ENCODE data around the gene RSRC1. TPM values are rescaled to one million over a fixed set of nuclear protein-coding genes. Genes with fewer than 3 reads are reported as not detected.

The RSRC1 gene
- total RNA-seq, 2 experiments from 2014 or later = 76.3 to 78.1 TPM

- no peaks in the 10 kb centered on the region for H3K9me2 ChIP-seq (ENCODE audit: insufficient read depth, low read length)
- H3K4me2 ChIP-seq (ENCODE audit: low read length) = no peak overlapping the region
- no TSS peak for BruUV-seq (replicated peaks)
- no peak for DNase-seq (ENCODE audit: low spot score)
- peaks cover 4% of the 10 kb centered on the region; the same call in 1 of the 2 replicates for H3K79me2 ChIP-seq (ENCODE audit: insufficient read depth, low read depth, low read length)
- ChIA-PET POLR2A (interaction anchor here (1.0 kb wide), 1 partner anchor 16 kb away, joined by 3 read pairs; no protein-coding TSS in a partner anchor), CTCF (ENCODE audit: unreplicated experiment) (no interaction called here)
- H3K4me3 ChIP-seq (ENCODE audit: low read depth, low read length, poor library complexity, severe bottlenecking) = no peak overlapping the region
- no peaks in the 10 kb centered on the region for H4K20me1 ChIP-seq (ENCODE audit: insufficient read depth, low read length)
- no peak for TF ChIP-seq EZH2phosphoT487 (IDR thresholded peaks at IDR 0.05; ENCODE audit: borderline replicate concordance, low read depth, low read length)
- TF ChIP-seq CTCF (conservative IDR thresholded peaks at IDR 0.05; ENCODE audit: low read length) = no peak
- no peaks in the 10 kb centered on the region for H3K9me3 ChIP-seq (ENCODE audit: low read length)
- H3K27ac ChIP-seq (ENCODE audit: low read depth, low read length, poor library complexity, severe bottlenecking) = no peak overlapping the region
- no peaks in the 10 kb centered on the region for H3K36me3 ChIP-seq (ENCODE audit: insufficient read depth, low read length)
- intact Hi-C loops (cut with micrococcal nuclease; ENCODE audit: unreplicated experiment) = no loop called here
- H3K4me1 ChIP-seq (ENCODE audit: insufficient read depth, low read length, poor library complexity, severe bottlenecking) = no peaks in the 10 kb centered on the region
- no peak overlapping the region for H2AFZ ChIP-seq (ENCODE audit: low read length)
These were observed 71.2 kb downstream of the RSRC1 start for GRCh38 chr3:158181096-158181495.

GRCh38 chr3:158185711-158186110 lies 75.8 kb downstream of the RSRC1 start:
- intact Hi-C loops (cut with micrococcal nuclease; ENCODE audit: unreplicated experiment) = no loop called here
- Histone ChIP-seq H2AFZ (ENCODE audit: low read length) (no peak overlapping the region), H3K9me3 (ENCODE audit: low read length) (no peaks in the 10 kb centered on the region), H3K9me2 (ENCODE audit: insufficient read depth, low read length) (0 out of 2 replicates have a peak, but pooled peaks cover 5% of the 10 kb centered on the region), H4K20me1 (ENCODE audit: insufficient read depth, low read length) (peaks cover 5% of the 10 kb centered on the region; the same call in 1 of the 2 replicates), H3K79me2 (ENCODE audit: insufficient read depth, low read depth, low read length) (no peaks in the 10 kb centered on the region), H3K27ac (ENCODE audit: low read depth, low read length, poor library complexity, severe bottlenecking) (no peak overlapping the region), H3K4me2 (ENCODE audit: low read length) (no peak overlapping the region), H3K4me3 (ENCODE audit: low read depth, low read length, poor library complexity, severe bottlenecking) (no peak overlapping the region), H3K36me3 (ENCODE audit: insufficient read depth, low read length) (no peaks in the 10 kb centered on the region), H3K4me1 (ENCODE audit: insufficient read depth, low read length, poor library complexity, severe bottlenecking) (no peaks in the 10 kb centered on the region)
- no peak for TF ChIP-seq EZH2phosphoT487 (IDR thresholded peaks at IDR 0.05; ENCODE audit: borderline replicate concordance, low read depth, low read length)
- no peak for TF ChIP-seq CTCF (conservative IDR thresholded peaks at IDR 0.05; ENCODE audit: low read length)
- ChIA-PET POLR2A (no interaction called here), CTCF (ENCODE audit: unreplicated experiment) (no interaction called here)
- no TSS peak for BruUV-seq (replicated peaks)
- DNase-seq (ENCODE audit: low spot score) = no peak

- H3K9me3 ChIP-seq (ENCODE audit: low read length) = peaks cover 20% of the 10 kb centered on the region; the same call in 1 of the 2 replicates
- H3K4me3 ChIP-seq (ENCODE audit: low read depth, low read length, poor library complexity, severe bottlenecking) = no peak overlapping the region
- ChIA-PET POLR2A (no interaction called here), CTCF (ENCODE audit: unreplicated experiment) (no interaction called here)
- no peak for TF ChIP-seq CTCF (conservative IDR thresholded peaks at IDR 0.05; ENCODE audit: low read length)
- TF ChIP-seq EZH2phosphoT487 (IDR thresholded peaks at IDR 0.05; ENCODE audit: borderline replicate concordance, low read depth, low read length) = no peak
- H3K9me2 ChIP-seq (ENCODE audit: insufficient read depth, low read length) = no peaks in the 10 kb centered on the region
- intact Hi-C loops (cut with micrococcal nuclease; ENCODE audit: unreplicated experiment) = no loop called here
- BruUV-seq (replicated peaks) = no TSS peak
- no peak for DNase-seq (ENCODE audit: low spot score)
- no peak overlapping the region for H3K4me2 ChIP-seq (ENCODE audit: low read length)
- peaks cover 22% of the 10 kb centered on the region for H3K36me3 ChIP-seq (ENCODE audit: insufficient read depth, low read length)
- H3K79me2 ChIP-seq (ENCODE audit: insufficient read depth, low read depth, low read length) = no peaks in the 10 kb centered on the region
- H4K20me1 ChIP-seq (ENCODE audit: insufficient read depth, low read length) = no peaks in the 10 kb centered on the region
- no peaks in the 10 kb centered on the region for H3K4me1 ChIP-seq (ENCODE audit: insufficient read depth, low read length, poor library complexity, severe bottlenecking)
- H3K27ac ChIP-seq (ENCODE audit: low read depth, low read length, poor library complexity, severe bottlenecking) = no peak overlapping the region
- H2AFZ ChIP-seq (ENCODE audit: low read length) = no peak overlapping the region
These were observed 91.1 kb downstream of the RSRC1 start for GRCh38 chr3:158200955-158201354.
